HL-60 (cell line): Measurements from ENCODE around the gene GTF2H3.
A peak's percentile ranks its signal among the peaks of the same experiment; 100 is the strongest.

Source experiments
- CTCF ChIP-seq: IDR thresholded peaks from one replicate; pipeline ENCODE4 v1.5.1; 2011; ENCODE audit warnings: low read length, control low read depth, inconsistent platforms; ENCODE audit not compliant: insufficient read depth
- POLR2AphosphoS5 ChIP-seq: IDR thresholded peaks from 2 replicates; pipeline ENCODE4 v1.6.1; 2012; ENCODE audit warnings: low read depth
- SPI1 ChIP-seq: IDR thresholded peaks from 2 replicates; pipeline ENCODE4 v1.6.1; 2012; ENCODE audit warnings: low read depth, mild to moderate bottlenecking, borderline replicate concordance

DNA sequence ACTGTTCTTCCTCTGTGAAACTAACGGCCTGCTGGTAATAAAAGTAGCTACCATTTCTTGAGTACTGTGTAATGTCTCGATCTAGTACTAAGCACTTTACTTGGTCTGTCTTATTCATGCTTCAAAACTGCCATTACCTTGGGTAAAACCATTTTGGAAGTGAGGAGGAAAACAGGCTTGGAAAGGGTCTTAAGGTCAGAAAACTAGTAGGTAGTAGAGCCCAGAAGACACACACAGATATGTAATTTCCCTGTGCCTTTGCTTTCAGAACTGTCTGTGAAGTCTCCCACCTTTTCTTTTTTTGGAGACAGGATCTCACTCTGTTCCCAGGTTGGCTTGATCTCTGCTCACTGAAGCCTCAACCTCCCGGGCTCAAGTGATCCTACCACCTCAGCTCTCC is 35.1 kb upstream of the GTF2H3 start:
- no peak for TF ChIP-seq CTCF
- 0 out of 2 replicates have a peak, but pooled peaks have one; percentile 18 for TF ChIP-seq POLR2AphosphoS5
- no peak for TF ChIP-seq SPI1
